ENCODE results near the gene INSR. TPM values are rescaled to one million over a fixed set of nuclear protein-coding genes. Genes with fewer than 3 reads are reported as not detected.

Gene INSR
- total RNA-seq, 1 donor from 2014 or later: 7.9 TPM

DNA sequence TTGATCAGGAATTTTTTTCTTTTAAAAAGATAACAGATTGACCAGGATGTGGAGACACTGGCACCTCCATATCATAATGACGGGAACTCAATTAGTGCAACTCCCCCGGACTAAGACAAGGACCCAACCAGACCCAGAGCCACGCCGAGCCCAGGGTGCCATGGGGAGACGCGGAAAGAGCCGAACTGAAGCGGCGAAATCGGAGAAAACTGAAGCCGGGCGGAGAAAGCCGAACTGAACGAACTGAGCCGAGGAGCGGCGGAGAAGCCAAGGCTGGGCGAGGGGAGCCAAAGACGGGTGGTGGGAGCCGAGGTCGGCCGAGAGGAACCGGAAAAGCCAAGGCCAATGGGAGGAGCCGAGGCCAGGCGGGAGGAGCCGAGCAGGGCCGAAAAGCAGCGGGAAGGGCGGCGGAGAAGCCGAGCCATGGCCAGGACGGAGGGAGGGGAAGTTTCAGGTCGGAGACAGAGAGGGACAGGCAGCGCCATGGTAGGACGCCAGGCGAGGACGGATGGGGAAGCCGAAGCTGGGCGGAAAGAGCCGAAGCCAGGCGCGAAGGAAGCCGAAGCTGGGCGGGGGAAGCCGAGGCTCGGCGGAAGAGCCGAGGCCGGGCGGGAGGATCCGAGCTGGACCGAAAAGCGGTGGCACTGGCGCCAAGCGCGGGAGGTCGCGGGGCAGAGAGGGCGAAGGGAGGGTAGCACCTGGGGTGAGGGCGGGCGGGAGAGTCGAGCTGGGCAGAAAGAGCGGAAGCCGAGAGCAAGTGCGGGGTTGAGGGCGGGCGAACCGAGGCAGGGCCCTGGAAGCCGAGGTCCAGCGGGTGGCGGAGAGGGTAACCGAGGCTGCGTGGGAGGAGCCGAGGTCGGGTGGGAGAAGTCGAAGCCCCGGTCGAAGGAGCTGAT is 195.3 kb downstream of the INSR start:
- no peaks in the 10 kb centered on the region for H3K27me3 ChIP-seq (ENCODE audit: insufficient read depth, low read length)
- peak overlapping the region; percentile 60 for H3K4me3 ChIP-seq (ENCODE audit: insufficient read depth, low read depth, low read length)
- no peaks in the 10 kb centered on the region for H3K36me3 ChIP-seq (ENCODE audit: insufficient read depth, low read length)
- peaks cover 6% of the 10 kb centered on the region for H3K9me3 ChIP-seq (ENCODE audit: insufficient read depth, low read depth, low read length)
- no peaks in the 10 kb centered on the region for H3K4me1 ChIP-seq (ENCODE audit: insufficient read depth, low read length)
- Mint-ChIP-seq H3K36me3 (ENCODE audit: low read depth, unreplicated experiment) (peaks cover 14% of the 10 kb centered on the region), H3K4me3 (ENCODE audit: unreplicated experiment) (peak overlapping the region; percentile 91), H3K9me3 (ENCODE audit: unreplicated experiment) (peaks cover 24% of the 10 kb centered on the region), H3K27me3 (ENCODE audit: low read depth, unreplicated experiment) (peaks cover 2% of the 10 kb centered on the region), H3K27ac (ENCODE audit: unreplicated experiment) (peak overlapping the region; percentile 70), H3K4me1 (ENCODE audit: low read depth, unreplicated experiment) (no peaks in the 10 kb centered on the region)
- peak overlapping the region; percentile 91 for H2AFZ ChIP-seq (ENCODE audit: low read depth, low read length)
- no peaks in the 10 kb centered on the region for H4K20me1 ChIP-seq (ENCODE audit: insufficient read depth, low read length)
- H3K4me2 ChIP-seq (ENCODE audit: low read length): peak overlapping the region; percentile 83
- H3K79me2 ChIP-seq (ENCODE audit: insufficient read depth, low read length): no peaks in the 10 kb centered on the region
- no peak for FAIRE-seq
- no peak for TF ChIP-seq CTCF (IDR thresholded peaks at IDR 0.05; ENCODE audit: insufficient read depth, low read depth, low read length)
- no peak for TF ChIP-seq EZH2 (IDR thresholded peaks at IDR 0.05; ENCODE audit: insufficient read depth, low read length)
- peak overlapping the region; percentile 78 for H3K27ac ChIP-seq (ENCODE audit: low read depth, low read length)
- peak overlapping the region; percentile 87 for H3K9ac ChIP-seq (ENCODE audit: low read length)
- DNase-seq (ENCODE audit: low read depth): peak; percentile 82

DNA sequence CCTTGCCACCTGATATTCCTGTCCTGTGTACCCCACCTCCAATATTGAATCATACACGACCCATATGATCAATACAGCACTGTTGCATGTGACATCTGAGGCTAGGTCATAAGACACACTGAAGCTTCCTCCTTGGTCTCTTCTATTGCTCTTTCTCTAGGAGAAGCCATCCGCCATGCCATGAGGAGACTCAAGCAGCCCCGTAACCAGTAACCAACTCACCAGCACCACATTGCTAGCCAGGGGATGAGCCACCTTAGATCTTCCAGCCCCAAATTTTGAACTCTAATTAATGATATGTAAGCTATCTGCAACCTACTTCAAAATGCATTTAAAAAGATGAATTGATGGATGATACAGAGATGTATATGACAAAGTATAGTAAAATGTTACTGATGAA is 196.1 kb downstream of the INSR start:
- peak overlapping the region; percentile 60 for H3K4me3 ChIP-seq (ENCODE audit: insufficient read depth, low read depth, low read length)

More for the DNA sequence above, 196.1 kb downstream of the INSR start:
- H3K4me1 ChIP-seq (ENCODE audit: insufficient read depth, low read length): no peaks in the 10 kb centered on the region
- Mint-ChIP-seq H3K9me3 (ENCODE audit: unreplicated experiment) (peaks cover 29% of the 10 kb centered on the region), H3K4me3 (ENCODE audit: unreplicated experiment) (peak overlapping the region; percentile 91), H3K27me3 (ENCODE audit: low read depth, unreplicated experiment) (peaks cover 2% of the 10 kb centered on the region), H3K4me1 (ENCODE audit: low read depth, unreplicated experiment) (no peaks in the 10 kb centered on the region), H3K27ac (ENCODE audit: unreplicated experiment) (peak overlapping the region; percentile 70), H3K36me3 (ENCODE audit: low read depth, unreplicated experiment) (peaks cover 17% of the 10 kb centered on the region)
- H3K9ac ChIP-seq (ENCODE audit: low read length): peak overlapping the region; percentile 87
- H3K9me3 ChIP-seq (ENCODE audit: insufficient read depth, low read depth, low read length): peaks cover 6% of the 10 kb centered on the region
- no peaks in the 10 kb centered on the region for H3K36me3 ChIP-seq (ENCODE audit: insufficient read depth, low read length)
- DNase-seq (ENCODE audit: low read depth) (no peak), FAIRE-seq (no peak)
- H4K20me1 ChIP-seq (ENCODE audit: insufficient read depth, low read length): no peaks in the 10 kb centered on the region
- no peaks in the 10 kb centered on the region for H3K27me3 ChIP-seq (ENCODE audit: insufficient read depth, low read length)
- H3K79me2 ChIP-seq (ENCODE audit: insufficient read depth, low read length): no peaks in the 10 kb centered on the region
- H2AFZ ChIP-seq (ENCODE audit: low read depth, low read length): no peak overlapping the region
- H3K4me2 ChIP-seq (ENCODE audit: low read length): peak overlapping the region; percentile 83
- H3K27ac ChIP-seq (ENCODE audit: low read depth, low read length): no peak overlapping the region
- TF ChIP-seq EZH2 (IDR thresholded peaks at IDR 0.05; ENCODE audit: insufficient read depth, low read length) (no peak), CTCF (IDR thresholded peaks at IDR 0.05; ENCODE audit: insufficient read depth, low read depth, low read length) (no peak)

All from astrocyte (in vitro differentiated cells and primary cell).